Measurements from ENCODE around the gene NID2. TPM values are rescaled to one million over a fixed set of nuclear protein-coding genes. Genes with fewer than 3 reads are reported as not detected.

Gene NID2
- total RNA-seq, 1 donor from 2014 or later = 35.2 TPM

DNA sequence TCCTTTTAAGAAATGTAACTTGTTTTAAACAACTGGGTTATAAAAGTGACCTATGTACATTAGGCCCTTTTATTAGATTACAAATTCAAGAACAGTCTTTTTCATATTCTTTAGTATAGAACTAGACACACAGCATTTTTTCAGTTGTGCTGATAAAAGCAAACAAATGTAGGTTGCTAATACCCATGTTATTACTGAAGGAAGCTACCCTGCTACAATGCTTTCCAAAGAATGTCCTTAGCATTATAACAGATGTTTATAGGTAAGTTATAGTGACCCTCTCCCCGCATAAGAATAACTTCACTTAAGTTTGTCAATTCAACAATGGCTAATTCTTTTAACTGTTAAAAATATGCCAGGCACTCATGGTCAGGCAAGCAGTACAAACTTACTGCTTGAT lies 61.6 kb downstream of the NID2 start:
- Histone ChIP-seq H3K27ac (replicated peaks) (peak overlapping the region; percentile 89), H3K4me3 (no peak overlapping the region), H3K36me3 (peaks cover 90% of the 10 kb centered on the region), H3K27me3 (ENCODE audit: low read depth) (no peaks in the 10 kb centered on the region), H3K4me1 (peaks cover 94% of the 10 kb centered on the region), H3K9me3 (replicated peaks) (no peaks in the 10 kb centered on the region)
- TF ChIP-seq, protein P1, sequence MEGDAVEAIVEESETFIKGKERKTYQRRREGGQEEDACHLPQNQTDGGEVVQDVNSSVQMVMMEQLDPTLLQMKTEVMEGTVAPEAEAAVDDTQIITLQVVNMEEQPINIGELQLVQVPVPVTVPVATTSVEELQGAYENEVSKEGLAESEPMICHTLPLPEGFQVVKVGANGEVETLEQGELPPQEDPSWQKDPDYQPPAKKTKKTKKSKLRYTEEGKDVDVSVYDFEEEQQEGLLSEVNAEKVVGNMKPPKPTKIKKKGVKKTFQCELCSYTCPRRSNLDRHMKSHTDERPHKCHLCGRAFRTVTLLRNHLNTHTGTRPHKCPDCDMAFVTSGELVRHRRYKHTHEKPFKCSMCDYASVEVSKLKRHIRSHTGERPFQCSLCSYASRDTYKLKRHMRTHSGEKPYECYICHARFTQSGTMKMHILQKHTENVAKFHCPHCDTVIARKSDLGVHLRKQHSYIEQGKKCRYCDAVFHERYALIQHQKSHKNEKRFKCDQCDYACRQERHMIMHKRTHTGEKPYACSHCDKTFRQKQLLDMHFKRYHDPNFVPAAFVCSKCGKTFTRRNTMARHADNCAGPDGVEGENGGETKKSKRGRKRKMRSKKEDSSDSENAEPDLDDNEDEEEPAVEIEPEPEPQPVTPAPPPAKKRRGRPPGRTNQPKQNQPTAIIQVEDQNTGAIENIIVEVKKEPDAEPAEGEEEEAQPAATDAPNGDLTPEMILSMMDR (IDR thresholded peaks at IDR 0.05; ENCODE audit: borderline replicate concordance) = no peak
- no peak for DNase-seq
- intact Hi-C loops (cut with micrococcal nuclease) = no loop called here

DNA sequence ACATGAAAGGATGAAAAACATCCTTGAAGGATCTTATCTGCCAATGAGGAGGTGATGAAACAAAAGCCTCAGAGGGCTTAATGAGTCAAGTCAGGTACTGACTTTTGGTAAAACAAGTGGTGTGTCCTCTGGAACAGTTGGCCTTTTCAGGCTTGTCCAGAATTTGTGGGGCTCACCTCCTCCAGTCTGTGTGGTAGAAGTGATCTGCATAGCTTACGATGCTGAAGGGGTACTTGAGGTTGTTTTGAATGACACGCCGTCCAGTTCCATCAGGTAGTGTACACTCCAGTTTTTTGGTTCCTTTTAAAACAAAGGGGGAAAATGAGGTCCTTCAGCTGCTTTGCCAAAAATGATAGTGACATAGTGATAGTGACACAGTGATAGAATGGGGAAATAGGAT lies 62.5 kb downstream of the NID2 start:
- intact Hi-C loops (cut with micrococcal nuclease) = no loop called here
- Histone ChIP-seq H3K9me3 (replicated peaks) (no peaks in the 10 kb centered on the region), H3K27ac (replicated peaks) (peak overlapping the region; percentile 89), H3K36me3 (peaks cover 90% of the 10 kb centered on the region), H3K4me1 (peaks cover 94% of the 10 kb centered on the region), H3K27me3 (ENCODE audit: low read depth) (no peaks in the 10 kb centered on the region), H3K4me3 (no peak overlapping the region)
- DNase-seq = no peak
- TF ChIP-seq, protein P1 (IDR thresholded peaks at IDR 0.05; ENCODE audit: borderline replicate concordance) = no peak

DNA sequence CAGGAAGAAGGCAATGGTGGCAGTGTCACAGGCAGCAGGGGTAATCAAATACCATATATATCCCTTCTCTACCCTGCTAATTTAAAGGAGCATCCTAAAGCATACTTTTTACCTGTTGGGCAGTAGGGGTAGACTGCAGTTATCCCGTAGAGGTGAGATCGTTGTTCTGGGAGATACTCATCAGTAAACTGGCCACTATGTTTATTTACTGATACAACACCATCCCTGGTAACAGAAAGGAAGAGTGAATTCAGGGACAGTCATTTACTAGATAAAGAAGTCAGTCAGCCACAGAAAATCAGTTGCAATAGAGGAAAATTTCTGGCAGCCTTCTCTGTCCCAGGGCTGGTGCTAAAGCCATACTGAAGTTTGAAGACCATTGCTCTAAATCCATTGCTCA lies 63.2 kb downstream of the NID2 start:
- Histone ChIP-seq H3K27ac (replicated peaks) (peak overlapping the region; percentile 89), H3K4me1 (peaks cover 94% of the 10 kb centered on the region)

DNA sequence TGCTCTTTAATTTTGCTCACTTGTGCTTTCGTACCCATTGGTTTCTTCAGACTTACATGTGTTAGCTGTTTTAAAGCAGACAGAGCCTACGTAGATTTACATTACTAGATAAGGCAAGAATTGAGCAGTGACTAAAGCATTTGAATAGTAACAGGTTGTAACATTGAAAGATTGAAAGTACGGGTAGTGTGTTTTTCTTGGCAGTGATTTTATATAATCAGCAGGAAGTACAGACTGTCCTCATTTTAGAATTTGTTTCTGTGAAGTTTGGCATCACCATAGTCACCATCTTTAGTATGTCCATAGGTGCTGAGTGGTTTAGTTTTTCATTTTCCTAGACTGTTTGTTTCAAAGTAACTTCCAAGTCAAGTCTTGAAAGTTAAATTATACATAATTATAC lies 65.5 kb downstream of the NID2 start:
- intact Hi-C loops (cut with micrococcal nuclease) = no loop called here
- Histone ChIP-seq H3K9me3 (replicated peaks) (no peaks in the 10 kb centered on the region), H3K27ac (replicated peaks) (peak overlapping the region; percentile 89), H3K4me1 (peaks cover 92% of the 10 kb centered on the region), H3K4me3 (no peak overlapping the region), H3K27me3 (ENCODE audit: low read depth) (no peaks in the 10 kb centered on the region), H3K36me3 (peaks cover 88% of the 10 kb centered on the region)
- DNase-seq = no peak
- TF ChIP-seq, protein P1 (IDR thresholded peaks at IDR 0.05; ENCODE audit: borderline replicate concordance) = no peak

More for the DNA sequence above, 63.2 kb downstream of the NID2 start:
- TF ChIP-seq, protein P1 (IDR thresholded peaks at IDR 0.05; ENCODE audit: borderline replicate concordance) = no peak
- Histone ChIP-seq H3K4me3 (no peak overlapping the region), H3K27me3 (ENCODE audit: low read depth) (no peaks in the 10 kb centered on the region), H3K9me3 (replicated peaks) (no peaks in the 10 kb centered on the region), H3K36me3 (peaks cover 90% of the 10 kb centered on the region)
- no peak for DNase-seq
- intact Hi-C loops (cut with micrococcal nuclease) = no loop called here

DNA sequence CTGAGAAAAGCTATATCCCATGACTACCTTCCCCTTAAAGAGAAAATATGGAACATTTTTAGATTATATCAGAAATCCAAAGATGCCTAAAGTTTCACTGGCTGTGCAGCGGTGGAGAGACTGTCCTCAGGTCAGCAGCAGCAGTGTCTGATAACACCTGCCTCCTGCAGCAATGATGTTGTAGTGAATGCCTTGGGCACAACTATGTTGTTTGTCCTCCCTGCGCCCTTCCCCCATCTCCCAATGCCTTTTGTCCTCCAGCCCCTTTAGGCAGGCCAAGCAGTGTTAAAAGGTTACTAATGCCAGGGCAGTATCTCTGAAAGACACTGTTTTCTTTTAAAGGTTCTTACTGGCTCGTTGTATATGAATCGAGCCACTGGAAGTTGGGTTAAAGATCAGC lies 66.3 kb downstream of the NID2 start:
- H3K9me3 ChIP-seq (replicated peaks) = no peaks in the 10 kb centered on the region
- TF ChIP-seq, protein P1 (IDR thresholded peaks at IDR 0.05; ENCODE audit: borderline replicate concordance) = no peak
- H3K27ac ChIP-seq (replicated peaks) = peak overlapping the region; percentile 89
- intact Hi-C loops (cut with micrococcal nuclease) = no loop called here
- peaks cover 88% of the 10 kb centered on the region for H3K36me3 ChIP-seq
- peaks cover 84% of the 10 kb centered on the region for H3K4me1 ChIP-seq
- no peak for DNase-seq
- H3K27me3 ChIP-seq (ENCODE audit: low read depth) = no peaks in the 10 kb centered on the region
- H3K4me3 ChIP-seq = no peak overlapping the region

DNA sequence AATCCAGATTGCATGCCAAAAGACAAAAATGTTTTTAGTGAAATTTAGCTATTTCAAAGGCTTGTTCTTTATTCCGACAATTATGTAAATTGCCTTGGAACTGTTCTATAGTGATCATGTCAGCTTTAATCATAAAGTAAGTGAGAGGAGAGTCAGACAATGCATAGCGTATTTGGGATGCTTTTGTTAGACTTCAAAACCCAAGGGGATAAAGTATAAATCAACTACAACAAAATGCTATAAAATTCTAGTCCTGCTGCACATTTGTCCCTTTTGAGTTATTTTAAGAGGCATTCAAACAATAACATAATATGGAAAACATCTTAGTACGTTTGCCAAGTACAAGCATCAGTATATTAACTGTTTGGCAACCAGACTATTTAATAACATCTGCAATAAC lies 68.2 kb downstream of the NID2 start:
- peaks cover 73% of the 10 kb centered on the region for H3K36me3 ChIP-seq
- TF ChIP-seq, protein P1 (IDR thresholded peaks at IDR 0.05; ENCODE audit: borderline replicate concordance) = no peak
- H3K4me3 ChIP-seq = no peak overlapping the region
- DNase-seq = no peak
- intact Hi-C loops (cut with micrococcal nuclease) = no loop called here
- H3K4me1 ChIP-seq = peaks cover 82% of the 10 kb centered on the region
- H3K27me3 ChIP-seq (ENCODE audit: low read depth) = no peaks in the 10 kb centered on the region
- H3K27ac ChIP-seq (replicated peaks) = peak overlapping the region; percentile 89
- H3K9me3 ChIP-seq (replicated peaks) = no peaks in the 10 kb centered on the region
